ENCODE measurements around the gene EP400. TPM values are rescaled to one million over a fixed set of nuclear protein-coding genes. Genes with fewer than 3 reads are reported as not detected.

Gene EP400
- total and polyA plus RNA-seq, 2 of the 8 experiments (the other 6 are each of a cell fraction or from before 2014, with no cell fraction given) = 13.1 to 69.7 TPM

DNA sequence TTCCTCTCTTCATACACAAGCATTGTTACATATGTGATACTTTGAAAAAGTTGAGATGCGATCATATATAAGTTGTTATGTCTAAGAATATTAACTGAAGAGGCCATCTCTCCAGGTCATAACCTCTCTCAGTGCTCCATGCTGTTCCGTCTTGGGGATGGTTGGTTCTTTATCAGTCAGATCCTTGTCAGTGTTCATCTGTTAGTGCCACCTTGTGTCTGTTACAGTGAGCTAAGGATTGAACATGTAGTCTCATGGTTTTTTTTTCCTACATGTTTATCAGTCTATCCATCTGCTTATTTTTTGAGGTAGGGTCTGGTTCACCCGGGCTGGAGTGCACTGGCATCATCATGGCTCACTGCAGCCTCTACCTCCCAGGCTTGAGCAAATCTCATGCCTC lies 30.5 kb downstream of the EP400 start:
- H3K9ac ChIP-seq (replicated peaks in 1 of 4; ENCODE audit: extremely low read depth in 1 of 4, low read depth in 3 of 4, low read length in 3 of 4) = no peak overlapping the region
- DNase-seq (ENCODE audit: low read depth in 1 of 2, low spot score in 2 of 2) = no peak
- POLR2A ChIA-PET (ENCODE audit: partially characterized antibody) = no interaction called here

More for the DNA sequence above, 30.5 kb downstream of the EP400 start:
- no peak overlapping the region for H4K5ac ChIP-seq (ENCODE audit: insufficient read length, low read depth, low read length)
- no peak overlapping the region for H2BK12ac ChIP-seq (ENCODE audit: low read depth, low read length)
- H2AFZ ChIP-seq (ENCODE audit: low read length) = no peak overlapping the region
- no peak overlapping the region for H3K4me2 ChIP-seq (ENCODE audit: insufficient read depth in 1 of 2, low read depth in 2 of 2, low read length in 2 of 2)
- H3K36me3 ChIP-seq (ENCODE audit: control insufficient read depth in 2 of 4, insufficient read depth in 4 of 4, low read length in 3 of 4) = peaks cover 2 to 37% (median 9%) of the 10 kb centered on the region in 4 experiments; a peak in 4 of 8 replicates
- H4K8ac ChIP-seq (ENCODE audit: extremely low read depth, insufficient read depth, low read length) = no peak overlapping the region
- H3K27me3 ChIP-seq (replicated peaks in 1 of 4; ENCODE audit: control insufficient read depth in 3 of 4, extremely low read depth in 1 of 4, insufficient read depth in 3 of 4, low read length in 3 of 4) = no peaks in the 10 kb centered on the region
- no peaks in the 10 kb centered on the region for H3K23me2 ChIP-seq (ENCODE audit: low read depth, low read length)
- H2AK5ac ChIP-seq (ENCODE audit: low read depth, low read length) = no peak overlapping the region
- H2BK20ac ChIP-seq (ENCODE audit: low read length) = no peak overlapping the region
- H3K79me1 ChIP-seq (ENCODE audit: low read depth, low read length) = peaks cover under 1% of the 10 kb centered on the region
- peaks cover 0 to 29% of the 10 kb centered on the region in 2 experiments; a peak in 3 of 4 replicates for H3K79me2 ChIP-seq (ENCODE audit: control insufficient read depth in 1 of 2, insufficient read depth in 2 of 2, low read length in 2 of 2)
- H3K14ac ChIP-seq (ENCODE audit: insufficient read length) = no peak overlapping the region
- no peak overlapping the region for H2BK15ac ChIP-seq (ENCODE audit: low read length)
- H3K23ac ChIP-seq (ENCODE audit: insufficient read length) = no peak overlapping the region
- H2BK5ac ChIP-seq (ENCODE audit: low read depth, low read length) = no peak overlapping the region
- H3K27ac ChIP-seq (ENCODE audit: low read depth, low read length) = no peak overlapping the region
- no peak overlapping the region for H2BK120ac ChIP-seq (replicated peaks; ENCODE audit: low read depth, low read length)
- no peaks in the 10 kb centered on the region for H4K20me1 ChIP-seq (replicated peaks in 1 of 2; ENCODE audit: control insufficient read depth in 1 of 2, insufficient read depth in 2 of 2, low read length in 2 of 2)
- FAIRE-seq = no peak
- TF ChIP-seq CHD2 (IDR thresholded peaks at IDR 0.05; ENCODE audit: low read length) (no peak), YY1 (IDR thresholded peaks at IDR 0.05; ENCODE audit: low read depth, low read length) (no peak), PHF8 (conservative IDR thresholded peaks at IDR 0.05; ENCODE audit: low read depth, low read length) (no peak), SRF (IDR thresholded peaks at IDR 0.05; ENCODE audit: low read depth, low read length) (no peak), TAF7 (optimal IDR thresholded peaks at IDR 0.05; ENCODE audit: borderline replicate concordance, low read depth, low read length) (no peak), EGR1 (IDR thresholded peaks at IDR 0.05; ENCODE audit: borderline replicate concordance, low read depth, low read length) (no peak), SIN3A (conservative IDR thresholded peaks at IDR 0.05 in 1 of 2, IDR thresholded peaks at IDR 0.05 in 1 of 2; ENCODE audit: low read depth in 1 of 2, low read length in 2 of 2) (no peak), MAFK (IDR thresholded peaks at IDR 0.05; ENCODE audit: low read depth, low read length) (no peak), CHD1 (IDR thresholded peaks at IDR 0.05; ENCODE audit: low read depth, low read length) (no peak)
- TF ChIP-seq, protein P1, sequence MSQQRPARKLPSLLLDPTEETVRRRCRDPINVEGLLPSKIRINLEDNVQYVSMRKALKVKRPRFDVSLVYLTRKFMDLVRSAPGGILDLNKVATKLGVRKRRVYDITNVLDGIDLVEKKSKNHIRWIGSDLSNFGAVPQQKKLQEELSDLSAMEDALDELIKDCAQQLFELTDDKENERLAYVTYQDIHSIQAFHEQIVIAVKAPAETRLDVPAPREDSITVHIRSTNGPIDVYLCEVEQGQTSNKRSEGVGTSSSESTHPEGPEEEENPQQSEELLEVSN (IDR thresholded peaks at IDR 0.05) = no peak
- H3K4me3 ChIP-seq (ENCODE audit: extremely low read depth in 1 of 4, insufficient read depth in 2 of 4, low read depth in 3 of 4, low read length in 4 of 4) = no peak overlapping the region
- H3K4me1 ChIP-seq (replicated peaks in 1 of 4; ENCODE audit: control insufficient read depth in 3 of 4, insufficient read depth in 4 of 4, low read length in 3 of 4) = no peaks in the 10 kb centered on the region
- H3K56ac ChIP-seq (replicated peaks; ENCODE audit: insufficient read length, low read depth, low read length) = no peak overlapping the region
- CTCF ChIA-PET (ENCODE audit: partially characterized antibody) = interaction anchor here (0.7 to 1.4 kb wide), 4 partner anchors 13 to 50 kb away, joined by 3 read pairs; no protein-coding TSS in a partner anchor
- H4K91ac ChIP-seq (replicated peaks; ENCODE audit: insufficient read length, low read length) = no peak overlapping the region
- H3K9me3 ChIP-seq (ENCODE audit: insufficient read depth in 2 of 2, low read depth in 1 of 2, low read length in 1 of 2) = no peaks in the 10 kb centered on the region
- no peak overlapping the region for H3K4ac ChIP-seq (replicated peaks; ENCODE audit: insufficient read length, low read depth, low read length)
- WGBS, 2 experiments (ENCODE audit: extremely low coverage in 1 of 2, insufficient coverage in 1 of 2, insufficient read length in 1 of 2, insufficient replicate concordance in 2 of 2, low coverage in 1 of 2, low lambda C conversion rate in 2 of 2, missing lambda C conversion rate in 1 of 2) = 78% methylated on average over 3 of the region's 3 CpGs; no CpG with 5 or more reads in 1 of the 2 experiments
- no peak overlapping the region for H3K18ac ChIP-seq (ENCODE audit: extremely low read depth, low read length)

Measured in H1 (cell line).